ENCODE measurements around the gene TMEM219. TPM values are rescaled to one million over a fixed set of nuclear protein-coding genes. Genes with fewer than 3 reads are reported as not detected.

The TMEM219 gene, protein sequence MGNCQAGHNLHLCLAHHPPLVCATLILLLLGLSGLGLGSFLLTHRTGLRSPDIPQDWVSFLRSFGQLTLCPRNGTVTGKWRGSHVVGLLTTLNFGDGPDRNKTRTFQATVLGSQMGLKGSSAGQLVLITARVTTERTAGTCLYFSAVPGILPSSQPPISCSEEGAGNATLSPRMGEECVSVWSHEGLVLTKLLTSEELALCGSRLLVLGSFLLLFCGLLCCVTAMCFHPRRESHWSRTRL
- 10 to 100 TPM; 84.5 to 84.7 TPM for total RNA-seq

DNA sequence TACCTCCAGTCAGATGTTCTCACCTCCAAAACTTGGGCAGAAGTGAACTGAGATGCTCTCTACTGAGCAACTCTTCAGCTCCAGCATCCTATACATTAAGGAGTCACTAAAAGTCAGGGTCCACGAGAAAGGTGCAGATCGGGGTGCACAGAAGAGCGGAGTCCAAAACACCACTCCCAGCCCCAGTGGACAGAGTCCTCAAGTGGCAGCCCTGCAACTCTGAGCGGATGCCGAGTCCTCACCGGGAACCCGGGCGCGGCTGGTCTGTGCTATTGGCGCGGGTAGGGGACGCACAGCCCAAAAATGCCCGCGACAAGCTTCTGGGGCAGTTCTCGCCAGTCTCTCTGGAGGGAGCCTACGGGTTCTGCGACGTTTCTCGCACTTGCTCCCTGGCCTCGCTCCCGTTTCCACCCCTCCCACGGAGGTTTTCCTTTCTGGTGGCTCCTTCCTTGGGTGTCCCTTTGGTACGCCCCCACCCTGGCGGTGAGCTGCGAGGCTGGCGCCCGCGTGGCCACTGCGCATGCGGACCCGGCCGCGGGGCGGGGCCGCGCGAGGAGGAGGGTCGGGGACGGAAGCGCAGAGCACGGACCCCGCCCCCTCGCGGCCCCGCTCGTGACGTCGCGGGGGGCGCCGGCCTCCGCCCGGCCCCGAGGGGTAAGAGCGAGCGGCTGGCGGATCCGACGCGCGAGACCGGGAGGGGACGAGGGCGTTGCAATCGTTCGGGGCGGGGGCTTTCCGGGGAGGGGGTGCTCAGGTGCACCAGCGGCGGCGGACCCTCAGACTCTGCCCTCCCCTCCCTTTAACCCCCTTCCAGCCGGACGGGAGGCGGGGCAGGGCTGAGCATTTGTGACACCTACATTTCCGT is at the start of gene TMEM219:
Gene TMEM219 (plus strand): TSS at position 601 of the 865 bp plus-strand sequence. CDS start 1,065 bp downstream, outside the sequence.
- H3K27me3 Mint-ChIP-seq (ENCODE audit: low read depth): no peaks in the 10 kb centered on the region
- ATAC-seq (replicated peaks in 1 of 2): peak; percentile 89
- H3K4me1 Mint-ChIP-seq (ENCODE audit: low read depth): peaks cover 20% of the 10 kb centered on the region
- H3K27ac Mint-ChIP-seq: peak within 1 kb of the TSS; percentile 87
- peak; percentile 93 to 98 for DNase-seq
- H3K4me3 Mint-ChIP-seq: peak within 1 kb of the TSS; percentile 89 to 97
- H3K36me3 Mint-ChIP-seq (ENCODE audit: insufficient read depth in 2 of 2): peaks cover 0 to 2% of the 10 kb centered on the region in 2 donors
- H3K9me3 Mint-ChIP-seq: no peaks in the 10 kb centered on the region

DNA sequence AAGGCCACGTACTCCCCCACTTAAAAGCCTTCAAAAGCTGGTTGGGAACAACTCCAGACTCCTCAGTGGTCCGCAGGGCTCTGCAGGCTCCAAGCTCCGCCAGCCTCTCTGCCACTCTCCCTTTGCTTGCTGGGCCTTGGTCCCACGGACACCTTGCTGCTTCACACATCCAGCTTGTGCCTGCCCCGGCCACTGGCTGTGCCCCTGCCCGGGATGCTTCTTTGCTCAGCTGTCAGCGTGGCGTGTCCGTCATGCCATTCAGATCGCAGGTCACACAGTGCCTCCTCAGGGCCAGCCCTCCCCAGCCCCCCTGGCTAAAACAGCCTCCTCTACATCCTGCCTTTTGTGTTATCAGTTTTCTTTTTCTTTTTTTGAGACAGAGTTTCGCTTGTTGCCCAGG is 49.8 kb upstream of the TMEM219 start:
- no peak overlapping the region for H3K27ac Mint-ChIP-seq
- ATAC-seq (replicated peaks in 1 of 2) (no peak), DNase-seq (no peak)
- no peaks in the 10 kb centered on the region for H3K4me1 Mint-ChIP-seq (ENCODE audit: low read depth)
- H3K36me3 Mint-ChIP-seq (ENCODE audit: insufficient read depth in 2 of 2): peaks cover 0 to 3% of the 10 kb centered on the region in 2 donors
- H3K4me3 Mint-ChIP-seq: no peak overlapping the region
- H3K27me3 Mint-ChIP-seq (ENCODE audit: low read depth): no peaks in the 10 kb centered on the region
- no peaks in the 10 kb centered on the region for H3K9me3 Mint-ChIP-seq

DNA sequence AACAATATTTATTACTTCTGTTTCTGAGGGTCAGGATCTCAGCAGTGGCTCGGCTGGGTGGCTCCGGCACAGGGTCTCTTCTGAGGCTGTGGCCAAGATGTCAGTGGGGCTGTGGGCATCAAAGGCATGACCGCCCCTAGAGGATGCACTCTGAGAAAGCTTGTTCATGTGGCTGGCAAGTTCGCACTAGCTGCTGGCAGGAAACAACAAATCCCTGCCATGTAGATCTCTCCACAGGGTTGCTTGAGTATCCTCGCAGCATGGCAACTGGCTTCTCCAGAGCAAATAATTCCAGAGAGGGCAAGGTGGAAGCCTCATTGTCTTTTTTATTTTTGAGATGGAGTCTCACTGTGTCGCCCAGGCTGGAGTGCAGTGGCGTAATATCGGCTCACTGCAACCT is 48.4 kb upstream of the TMEM219 start:
- peaks cover 0 to 5% of the 10 kb centered on the region in 2 donors for H3K36me3 Mint-ChIP-seq (ENCODE audit: insufficient read depth in 2 of 2)
- H3K9me3 Mint-ChIP-seq: no peaks in the 10 kb centered on the region
- H3K27me3 Mint-ChIP-seq (ENCODE audit: low read depth): no peaks in the 10 kb centered on the region
- H3K4me1 Mint-ChIP-seq (ENCODE audit: low read depth): no peaks in the 10 kb centered on the region
- H3K27ac Mint-ChIP-seq: no peak overlapping the region
- ATAC-seq (replicated peaks in 1 of 2) (no peak), DNase-seq (no peak)
- no peak overlapping the region for H3K4me3 Mint-ChIP-seq

DNA sequence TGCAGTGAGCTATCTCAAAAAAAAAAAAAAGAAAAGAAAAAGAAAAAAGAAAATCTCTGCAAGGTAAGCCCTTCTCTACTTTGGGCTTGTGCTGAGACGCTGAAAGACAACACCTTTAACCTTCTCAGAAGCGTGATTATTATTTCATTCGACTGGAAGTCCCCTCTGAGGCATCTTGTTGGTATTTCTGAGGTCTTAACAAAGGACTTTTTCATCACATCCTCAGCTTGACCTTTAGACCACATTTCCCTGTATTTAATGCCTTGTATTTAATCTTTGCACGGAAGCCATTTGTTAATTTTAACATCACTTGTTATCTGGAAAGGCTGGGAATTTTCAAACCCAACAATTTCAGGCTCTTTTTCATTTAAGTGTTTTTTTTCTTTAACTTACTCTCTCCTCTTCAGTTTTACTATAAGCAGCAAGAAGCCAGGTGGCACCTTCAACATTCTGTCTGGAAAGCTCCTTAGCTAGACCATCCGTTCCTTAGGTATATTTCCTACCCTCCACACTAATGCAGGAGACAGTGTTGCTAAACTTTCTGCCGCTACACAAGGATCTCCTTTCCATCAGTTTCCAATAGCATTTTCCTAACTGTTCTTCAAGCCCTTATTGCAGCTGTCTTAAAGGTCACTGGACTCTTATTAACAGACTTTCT is 46.2 kb upstream of the TMEM219 start:
- H3K4me3 Mint-ChIP-seq: no peak overlapping the region
- H3K36me3 Mint-ChIP-seq (ENCODE audit: insufficient read depth in 2 of 2): peaks cover 3 to 11% of the 10 kb centered on the region in 2 donors
- H3K27ac Mint-ChIP-seq: peak overlapping the region; percentile 93
- no peaks in the 10 kb centered on the region for H3K9me3 Mint-ChIP-seq
- H3K4me1 Mint-ChIP-seq (ENCODE audit: low read depth): peaks cover 5% of the 10 kb centered on the region
- ATAC-seq (replicated peaks in 1 of 2) (no peak), DNase-seq (no peak)
- H3K27me3 Mint-ChIP-seq (ENCODE audit: low read depth): no peaks in the 10 kb centered on the region

DNA sequence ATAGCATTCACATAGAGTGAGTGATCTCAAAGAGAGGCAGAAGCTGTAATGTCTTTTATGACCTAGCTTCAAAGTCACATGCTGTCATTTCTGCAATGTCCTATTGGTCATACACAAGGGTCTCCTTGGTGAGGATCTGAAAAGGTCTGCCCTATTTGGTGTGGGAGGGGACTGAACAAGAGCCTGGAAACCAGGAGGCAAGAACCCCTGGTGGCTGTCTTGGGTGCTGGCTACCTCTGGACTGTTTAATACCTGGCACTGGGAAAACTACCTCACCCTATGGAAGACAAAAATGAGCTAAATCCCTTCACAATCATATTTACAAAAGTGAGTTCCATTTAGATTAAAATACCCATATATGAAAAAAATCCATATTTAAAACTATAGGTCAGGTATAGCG is 44.9 kb upstream of the TMEM219 start:
- DNase-seq: no peak
- Mint-ChIP-seq H3K36me3 (ENCODE audit: insufficient read depth in 2 of 2) (peaks cover 3 to 17% of the 10 kb centered on the region in 2 donors), H3K9me3 (no peaks in the 10 kb centered on the region), H3K27me3 (ENCODE audit: low read depth) (no peaks in the 10 kb centered on the region), H3K4me3 (no peak overlapping the region), H3K4me1 (ENCODE audit: low read depth) (peaks cover 15% of the 10 kb centered on the region), H3K27ac (no peak overlapping the region)
- no peak for ATAC-seq (replicated peaks in 1 of 2)

DNA sequence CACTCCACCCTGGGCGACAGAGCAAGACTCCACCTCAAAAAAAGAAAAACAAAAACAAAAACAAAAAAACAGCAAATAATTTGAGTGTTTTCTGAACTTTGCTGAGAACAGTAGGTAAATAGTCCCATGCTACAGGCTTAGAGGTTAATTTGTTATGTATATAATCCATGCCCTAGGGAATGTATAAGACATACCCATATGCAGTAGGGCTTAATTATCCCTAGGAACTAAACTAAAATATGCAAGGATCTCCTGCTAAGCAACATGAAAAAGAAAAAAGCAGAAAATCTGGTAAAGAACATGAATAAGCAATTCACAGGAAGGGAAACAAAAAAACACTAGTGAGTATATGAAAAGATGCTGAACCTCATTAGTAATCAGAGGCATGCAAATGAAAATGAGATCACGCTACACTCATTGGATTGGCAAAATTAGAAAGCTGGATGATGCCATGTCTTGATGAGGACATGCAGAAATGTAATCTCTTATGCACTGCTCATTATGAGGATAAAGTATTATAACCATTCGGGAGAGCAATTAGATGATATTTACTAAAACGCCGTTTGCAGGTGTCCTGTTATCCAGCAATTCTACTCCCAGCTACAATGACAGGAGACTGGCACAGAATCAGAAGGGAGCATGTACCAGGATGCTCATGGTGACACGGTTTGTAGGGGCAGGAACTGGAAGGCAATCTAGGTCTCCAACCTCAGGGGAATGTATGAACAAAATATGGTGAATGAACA is 41.4 kb upstream of the TMEM219 start:
- Mint-ChIP-seq H3K4me3 (no peak overlapping the region), H3K9me3 (no peaks in the 10 kb centered on the region), H3K27ac (peak overlapping the region; percentile 44), H3K36me3 (ENCODE audit: insufficient read depth in 2 of 2) (peaks cover 6 to 22% of the 10 kb centered on the region in 2 donors), H3K27me3 (ENCODE audit: low read depth) (no peaks in the 10 kb centered on the region), H3K4me1 (ENCODE audit: low read depth) (peaks cover 44% of the 10 kb centered on the region)
- no peak for ATAC-seq (replicated peaks in 1 of 2)
- no peak for DNase-seq

DNA sequence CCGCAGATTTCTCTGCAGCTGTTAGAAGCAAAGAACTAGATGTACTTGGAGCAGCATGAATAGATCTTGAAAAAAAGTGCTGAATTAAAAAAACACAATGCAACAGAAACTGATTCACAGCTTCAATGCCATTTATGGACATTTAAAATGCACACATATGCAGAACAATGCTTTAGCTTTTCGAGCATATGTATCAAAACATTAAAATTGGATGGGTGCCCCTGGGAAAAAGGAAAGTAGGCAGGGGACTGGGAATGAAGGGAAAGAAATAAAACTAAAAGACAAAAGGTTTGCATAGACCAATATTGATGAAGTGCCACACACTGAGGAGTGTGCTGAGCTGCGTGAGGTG is 40.9 kb upstream of the TMEM219 start:
- ATAC-seq (replicated peaks in 1 of 2): no peak
- Mint-ChIP-seq H3K27me3 (ENCODE audit: low read depth) (no peaks in the 10 kb centered on the region), H3K9me3 (no peaks in the 10 kb centered on the region), H3K27ac (peak overlapping the region; percentile 61), H3K4me3 (no peak overlapping the region), H3K4me1 (ENCODE audit: low read depth) (peaks cover 44% of the 10 kb centered on the region), H3K36me3 (ENCODE audit: insufficient read depth in 2 of 2) (peaks cover 7 to 21% of the 10 kb centered on the region in 2 donors)
- no peak for DNase-seq

DNA sequence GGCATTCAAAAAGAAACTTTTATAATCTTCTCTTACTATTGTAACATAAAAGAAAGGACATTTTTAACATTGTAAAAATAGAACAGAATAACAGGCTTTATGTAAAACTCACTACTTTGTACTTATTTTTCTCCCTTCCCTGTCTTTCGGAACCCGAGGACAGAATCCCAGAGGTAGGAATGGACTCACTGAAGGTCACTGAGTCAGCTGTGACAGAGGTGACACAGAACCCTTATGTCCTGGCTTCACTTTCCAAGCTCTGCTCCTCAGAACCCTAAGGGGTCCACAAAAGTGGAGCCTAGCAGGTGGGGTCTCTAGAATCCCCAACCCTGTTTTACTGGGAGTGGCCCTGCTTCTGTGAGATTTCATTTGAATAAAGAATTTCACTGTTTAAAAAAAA is 39.6 kb upstream of the TMEM219 start:
- H3K27ac Mint-ChIP-seq: no peak overlapping the region
- no peak overlapping the region for H3K4me3 Mint-ChIP-seq
- H3K27me3 Mint-ChIP-seq (ENCODE audit: low read depth): no peaks in the 10 kb centered on the region
- peaks cover 7 to 18% of the 10 kb centered on the region in 2 donors for H3K36me3 Mint-ChIP-seq (ENCODE audit: insufficient read depth in 2 of 2)
- no peaks in the 10 kb centered on the region for H3K9me3 Mint-ChIP-seq
- no peak for DNase-seq
- no peak for ATAC-seq (replicated peaks in 1 of 2)
- H3K4me1 Mint-ChIP-seq (ENCODE audit: low read depth): peaks cover 56% of the 10 kb centered on the region

DNA sequence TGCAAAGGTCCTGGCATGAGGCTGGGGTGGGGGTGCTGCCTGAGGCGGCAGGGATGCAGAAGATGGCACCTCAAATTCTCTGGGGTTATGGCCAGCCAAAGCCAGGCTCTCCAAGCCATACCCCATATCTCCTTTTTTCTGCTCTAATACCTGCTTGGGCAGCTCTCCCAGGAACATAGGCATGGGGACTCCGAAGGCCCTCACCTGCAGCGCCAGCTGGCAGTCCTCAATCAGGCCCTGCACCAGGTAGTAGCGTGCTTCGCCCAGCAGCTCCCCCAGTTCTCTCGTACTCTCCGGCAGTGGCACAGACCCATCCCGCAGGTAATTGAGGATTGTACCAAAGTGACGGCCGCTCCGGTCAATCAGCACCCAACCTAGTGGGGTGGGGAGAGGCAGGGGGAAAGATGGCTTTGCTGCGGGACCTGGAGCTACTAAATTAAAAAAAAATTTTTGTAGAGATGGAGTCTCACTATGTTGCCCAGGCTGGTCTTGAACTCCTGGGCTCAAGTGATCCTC is 38.8 kb upstream of the TMEM219 start:
- DNase-seq (no peak), ATAC-seq (replicated peaks in 1 of 2) (no peak)
- Mint-ChIP-seq H3K4me1 (ENCODE audit: low read depth) (peaks cover 61% of the 10 kb centered on the region), H3K27me3 (ENCODE audit: low read depth) (no peaks in the 10 kb centered on the region), H3K36me3 (ENCODE audit: insufficient read depth in 2 of 2) (peaks cover 7 to 16% of the 10 kb centered on the region in 2 donors), H3K4me3 (no peak overlapping the region), H3K27ac (no peak overlapping the region), H3K9me3 (no peaks in the 10 kb centered on the region)

DNA sequence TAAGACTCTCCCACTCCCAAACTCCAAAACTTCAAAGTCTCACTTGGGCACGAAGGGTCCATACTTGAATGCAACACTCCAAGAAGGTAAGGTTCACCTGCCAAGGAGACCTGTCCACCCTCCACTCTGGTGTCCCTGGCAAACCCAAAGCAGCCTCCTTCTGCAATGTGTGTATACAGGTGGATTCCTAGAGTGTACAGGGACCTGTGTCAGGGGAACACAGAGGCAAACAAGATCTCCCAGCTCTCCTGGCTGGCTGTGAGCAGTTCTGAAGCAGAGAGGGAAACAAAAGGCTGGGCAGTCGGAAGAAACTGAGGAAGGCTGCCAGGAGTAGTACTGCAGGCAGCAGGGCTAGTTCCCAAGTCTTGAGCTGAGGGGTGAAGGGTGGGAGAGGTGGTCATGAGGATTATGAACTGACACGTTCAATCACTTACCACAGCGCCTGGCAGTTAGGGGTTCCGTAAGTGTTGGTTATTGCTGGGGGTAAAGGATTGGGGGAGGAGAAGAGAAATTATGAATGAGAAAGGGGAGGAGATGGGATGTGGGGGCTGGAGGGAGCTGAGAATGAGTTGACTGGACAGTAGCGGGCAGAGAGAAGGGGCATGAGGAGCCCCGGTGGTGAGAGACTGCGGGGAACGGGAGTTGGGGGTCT is 36.6 kb upstream of the TMEM219 start:
- ATAC-seq (replicated peaks in 1 of 2) (no peak), DNase-seq (no peak)
- Mint-ChIP-seq H3K4me1 (ENCODE audit: low read depth) (peaks cover 61% of the 10 kb centered on the region), H3K27me3 (ENCODE audit: low read depth) (no peaks in the 10 kb centered on the region), H3K4me3 (peak overlapping the region; percentile 96 to 99), H3K27ac (peak overlapping the region; percentile 82), H3K36me3 (ENCODE audit: insufficient read depth in 2 of 2) (peaks cover 7 to 14% of the 10 kb centered on the region in 2 donors), H3K9me3 (no peaks in the 10 kb centered on the region)

DNA sequence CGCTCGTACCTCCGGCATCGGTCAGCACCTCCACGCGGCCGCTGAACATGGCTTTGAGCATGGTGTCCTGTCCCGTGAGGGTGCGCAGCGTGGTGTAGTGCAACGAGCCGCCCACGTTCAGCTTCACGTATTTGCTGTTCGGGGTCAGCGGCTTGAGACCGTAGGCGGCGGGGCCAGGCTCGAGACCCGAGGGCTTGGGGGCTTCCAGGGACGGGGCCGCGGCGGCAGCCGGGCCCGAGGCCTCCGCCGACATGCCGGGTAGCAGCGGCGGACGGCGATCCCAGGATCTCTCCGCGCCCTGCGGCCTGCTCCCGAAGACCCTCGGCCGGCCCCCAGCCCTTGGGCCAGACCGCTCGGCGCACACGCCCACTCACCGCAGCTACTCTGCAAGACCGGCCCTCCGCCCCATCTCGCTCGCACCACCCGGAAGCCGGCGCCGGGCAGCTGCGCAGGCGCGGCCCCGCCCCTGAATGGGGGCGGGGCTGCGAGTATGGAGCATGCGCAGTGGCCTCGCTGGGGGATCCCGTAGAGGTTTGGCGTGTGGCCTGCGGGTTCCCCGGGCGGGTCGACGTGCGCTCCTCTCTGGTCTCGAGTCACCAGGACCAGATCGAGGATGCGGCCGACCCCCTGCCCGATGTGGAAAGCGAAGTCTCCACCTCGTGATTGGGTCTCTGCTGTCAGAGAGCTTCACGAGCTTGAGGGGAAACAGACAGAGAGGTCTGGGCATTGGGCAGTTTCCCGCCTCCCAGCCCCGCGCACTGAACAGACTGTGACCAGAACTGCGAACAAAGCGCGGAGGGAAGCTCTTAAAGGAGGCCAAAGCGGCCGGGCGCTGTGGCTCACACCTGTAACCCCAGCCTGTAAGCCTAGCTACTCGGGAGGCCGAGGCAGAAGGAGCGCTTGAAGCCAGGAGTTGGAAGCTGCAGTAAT is 35.8 kb upstream of the TMEM219 start, which contains the start of gene KCTD13:
Gene KCTD13 (minus strand): TSS at position 446 of the 930 bp plus-strand sequence. CDS start 193 bp downstream, at position 253.
- DNase-seq (peak; percentile 88 to 97), ATAC-seq (replicated peaks in 1 of 2) (peak; percentile 94 to 97)
- H3K4me3 Mint-ChIP-seq: peak within 1 kb of the TSS; percentile 96 to 99
- H3K27ac Mint-ChIP-seq: peak within 1 kb of the TSS; percentile 99
- H3K4me1 Mint-ChIP-seq (ENCODE audit: low read depth): peaks cover 53% of the 10 kb centered on the region
- peaks cover 4 to 8% of the 10 kb centered on the region in 2 donors for H3K36me3 Mint-ChIP-seq (ENCODE audit: insufficient read depth in 2 of 2)
- H3K9me3 Mint-ChIP-seq: no peaks in the 10 kb centered on the region
- H3K27me3 Mint-ChIP-seq (ENCODE audit: low read depth): no peaks in the 10 kb centered on the region
